ENCODE data around the gene HAVCR1.
"Not testable (repeated sequence)": the region's sequence is repeated elsewhere in the genome, so short reads cannot be mapped to it uniquely, and the experiment has no call there.

Gene HAVCR1

GRCh38 chr5:157049605-157050004 is 9.3 kb downstream of the HAVCR1 start:
- DNase-seq = peak; percentile 68

GRCh38 chr5:157047898-157048297 is 11.0 kb downstream of the HAVCR1 start:
- no peak for DNase-seq

- DNase-seq = not testable (repeated sequence)
These were observed 11.9 kb downstream of the HAVCR1 start for GRCh38 chr5:157047016-157047415.

GRCh38 chr5:157046041-157046440 is 12.9 kb downstream of the HAVCR1 start:
- DNase-seq = no peak

DNA sequence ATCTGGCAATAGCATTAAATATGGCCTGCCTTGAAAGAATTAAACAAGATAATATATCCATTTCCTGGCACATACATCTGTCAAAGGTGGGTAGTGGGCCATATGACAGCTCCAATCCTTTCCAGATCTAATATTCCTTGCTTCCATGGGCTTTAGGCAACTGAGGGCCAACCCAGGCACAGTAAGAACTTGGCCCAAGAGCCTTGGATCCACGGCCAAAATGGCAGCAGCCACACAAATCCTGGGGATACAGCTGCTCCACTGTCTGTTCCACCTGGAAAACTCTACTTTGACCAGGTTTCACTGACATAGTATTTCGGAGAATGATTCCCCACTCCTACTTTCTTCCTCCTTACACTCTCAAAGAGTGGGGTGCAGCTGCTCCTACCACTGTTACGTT is 13.3 kb downstream of the HAVCR1 start:
- no peak for DNase-seq

GRCh38 chr5:157038568-157039187 is 20.2 kb downstream of the HAVCR1 start:
- no peak for DNase-seq

DNA sequence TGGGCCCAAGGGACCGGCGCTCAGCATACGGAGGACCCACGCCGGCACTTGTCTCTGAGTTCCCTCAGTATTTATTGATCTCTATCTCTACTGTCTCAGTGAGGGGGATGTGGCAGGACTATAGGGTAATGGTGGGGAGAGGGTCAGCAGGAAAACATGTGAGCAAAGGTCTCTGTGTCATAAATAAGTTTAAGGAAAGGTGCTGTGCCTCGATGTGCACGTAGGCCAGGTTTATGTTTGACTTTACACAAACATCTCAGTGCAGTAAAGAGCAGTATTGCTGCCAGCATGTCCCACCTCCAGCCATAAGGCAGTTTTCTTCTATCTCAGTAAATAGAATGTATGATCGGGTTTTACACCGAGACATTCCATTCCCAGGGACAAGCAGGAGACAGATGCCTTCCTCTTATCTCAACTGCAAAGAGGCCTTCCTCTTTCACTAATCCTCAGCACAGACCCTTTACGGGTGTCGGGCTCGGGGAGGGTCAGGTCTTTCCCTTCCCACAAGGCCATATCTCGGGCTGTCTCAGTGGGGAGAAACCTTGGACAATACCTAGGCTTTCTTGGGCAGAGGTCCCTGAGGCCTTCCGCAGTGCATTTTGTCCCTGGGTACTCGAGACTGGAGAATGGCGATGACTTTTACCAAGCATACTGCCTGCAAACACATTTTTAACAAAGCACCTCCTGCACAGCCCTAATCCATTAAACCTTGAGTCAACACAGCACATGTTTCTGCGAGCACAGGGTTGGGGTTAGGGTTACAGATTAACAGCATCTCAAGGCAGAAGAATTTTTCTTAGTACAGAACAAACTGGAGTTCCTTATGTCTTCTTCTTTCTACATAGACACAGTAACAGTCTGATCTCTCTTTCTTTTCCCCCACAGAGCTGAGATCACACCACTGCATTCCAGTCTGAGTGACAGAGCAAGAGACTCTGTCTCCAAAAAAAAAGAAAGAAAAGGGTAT is 24.5 kb downstream of the HAVCR1 start:
- DNase-seq = not testable (repeated sequence)

DNA sequence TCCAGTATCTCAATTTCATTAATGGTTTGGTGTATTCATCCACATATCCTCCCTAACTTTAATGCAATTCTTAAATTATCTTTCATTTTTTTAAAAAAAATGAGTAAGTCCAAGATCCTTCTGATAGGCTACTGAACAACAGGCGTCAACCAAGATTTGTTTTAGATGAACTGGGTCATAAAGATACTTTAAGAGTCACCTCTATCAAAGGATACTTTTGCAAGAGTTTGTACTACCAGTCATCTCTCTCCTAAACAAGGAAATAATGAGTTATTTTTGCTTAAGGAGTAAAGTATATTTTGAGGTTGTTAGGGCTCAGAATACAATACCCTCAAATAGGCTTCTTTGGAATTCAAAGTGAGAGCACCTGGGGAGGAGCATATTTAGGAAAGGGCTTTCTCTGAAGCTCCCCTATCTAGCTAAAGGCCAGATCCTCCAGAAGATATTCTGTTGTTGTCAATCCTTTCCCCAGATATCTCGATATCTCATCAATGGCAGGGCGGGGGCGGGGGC is 25.8 kb downstream of the HAVCR1 start:
- no peak for DNase-seq

- no peak for DNase-seq
These were observed 28.2 kb downstream of the HAVCR1 start for GRCh38 chr5:157030692-157031091.

- DNase-seq = no peak
These were observed 29.5 kb downstream of the HAVCR1 start for GRCh38 chr5:157029457-157029856.

DNA sequence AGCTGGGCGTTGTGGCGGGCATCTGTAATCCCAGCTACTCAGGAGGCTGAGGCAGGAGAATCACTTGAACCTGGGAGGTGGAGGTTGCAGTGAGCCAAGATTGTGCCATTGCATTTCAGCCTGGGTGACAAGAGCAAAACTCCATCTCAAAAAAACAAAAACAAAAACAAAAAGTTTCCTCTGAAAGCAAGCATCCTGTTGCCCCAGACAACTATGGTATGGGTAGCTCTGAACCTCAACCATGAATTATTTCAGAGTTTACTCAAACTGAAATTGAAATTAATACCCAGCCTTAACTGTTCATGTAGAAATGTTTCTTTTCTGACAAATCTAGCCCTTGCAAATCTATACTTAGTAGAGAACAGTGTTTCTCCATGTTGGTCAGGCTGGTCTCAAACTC is 31.3 kb downstream of the HAVCR1 start:
- DNase-seq = not testable (repeated sequence)

- no peak for DNase-seq
These were observed 32.0 kb downstream of the HAVCR1 start for GRCh38 chr5:157026789-157027424.

DNA sequence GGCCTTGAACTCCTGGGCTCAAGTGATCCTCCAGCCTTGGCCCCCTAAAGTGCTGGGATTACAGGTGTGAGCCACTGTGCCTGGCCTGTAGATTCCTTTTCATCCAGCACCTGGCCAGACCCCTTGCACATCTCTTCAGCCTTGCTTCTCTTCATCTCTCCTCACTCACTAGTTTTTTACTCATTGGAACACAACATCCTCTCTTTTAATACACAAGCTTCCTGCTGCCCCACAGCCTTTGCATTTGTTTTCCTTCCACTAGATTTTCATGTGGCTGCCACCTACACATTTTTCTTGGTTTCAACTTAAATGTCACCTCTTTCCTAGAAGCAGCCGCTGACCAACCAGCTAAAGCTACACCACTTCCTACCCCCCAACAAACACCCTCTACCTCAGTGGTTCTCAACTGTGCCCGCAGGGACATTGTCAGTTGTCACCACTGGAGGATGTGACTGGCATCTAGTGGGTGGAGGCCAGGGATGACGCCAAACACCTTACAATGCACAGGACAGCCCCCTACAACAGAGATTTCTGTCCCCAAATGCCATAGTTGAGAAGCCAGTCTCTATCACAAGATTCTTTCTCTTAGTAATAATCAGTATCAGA is 33.7 kb downstream of the HAVCR1 start:
- no peak for DNase-seq

GRCh38 chr5:157024208-157024959 is 34.5 kb downstream of the HAVCR1 start:
- DNase-seq = no peak

DNA sequence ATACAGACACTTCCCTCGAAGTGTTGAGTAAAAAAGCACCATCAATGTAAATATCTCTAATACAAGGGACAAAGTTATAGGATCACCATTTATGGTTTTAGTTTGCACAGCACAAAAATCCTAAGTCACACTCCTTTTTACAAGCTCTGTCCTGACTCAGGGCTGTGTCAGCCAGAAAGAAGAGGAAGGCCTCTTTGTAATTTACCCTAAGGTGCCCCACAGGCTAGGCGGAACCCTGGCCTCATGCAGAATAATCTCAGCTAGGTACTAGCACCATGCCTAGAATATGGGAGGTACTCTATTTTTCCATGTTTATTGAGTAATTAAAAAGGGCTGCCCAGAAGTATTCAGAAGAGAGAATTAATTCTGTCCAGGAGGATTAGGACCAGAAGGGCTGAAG is 36.9 kb downstream of the HAVCR1 start:
- DNase-seq = no peak

DNA sequence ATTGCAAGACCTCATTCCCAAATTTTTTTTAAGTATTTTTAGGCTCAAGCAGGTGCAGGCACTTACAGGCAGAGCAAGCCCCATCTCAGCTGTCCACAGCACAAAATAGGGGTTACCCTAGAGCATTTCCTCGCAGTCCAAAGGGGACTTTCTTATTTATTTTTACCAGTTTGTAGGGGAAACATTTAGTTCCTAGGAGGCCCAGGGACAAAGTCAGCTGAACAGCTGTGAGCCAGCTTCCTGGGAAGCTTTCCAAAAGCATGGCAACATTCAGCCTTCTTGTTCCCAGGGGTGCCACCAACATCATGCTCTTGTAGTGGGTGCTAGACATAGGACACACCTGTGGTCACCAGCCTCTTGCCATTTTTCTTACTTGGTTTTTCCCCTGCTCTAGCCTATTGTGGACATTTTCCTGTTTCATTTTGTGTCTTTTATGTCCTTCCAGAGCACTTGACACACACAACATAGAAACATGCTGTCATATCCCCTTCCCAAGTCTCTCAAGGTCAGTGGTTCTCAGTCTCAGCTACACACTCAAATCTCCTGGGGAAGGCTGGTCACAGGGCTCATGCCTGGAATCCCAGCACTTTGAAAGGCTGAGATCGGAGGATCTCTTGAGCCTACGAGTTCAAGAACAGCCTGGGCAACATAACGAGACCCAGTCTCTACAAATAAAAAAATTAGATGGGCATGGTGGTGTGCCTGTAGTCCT is 38.2 kb downstream of the HAVCR1 start:
- DNase-seq = no peak

GRCh38 chr5:157020002-157020401 is 38.9 kb downstream of the HAVCR1 start:
- DNase-seq = no peak

DNA sequence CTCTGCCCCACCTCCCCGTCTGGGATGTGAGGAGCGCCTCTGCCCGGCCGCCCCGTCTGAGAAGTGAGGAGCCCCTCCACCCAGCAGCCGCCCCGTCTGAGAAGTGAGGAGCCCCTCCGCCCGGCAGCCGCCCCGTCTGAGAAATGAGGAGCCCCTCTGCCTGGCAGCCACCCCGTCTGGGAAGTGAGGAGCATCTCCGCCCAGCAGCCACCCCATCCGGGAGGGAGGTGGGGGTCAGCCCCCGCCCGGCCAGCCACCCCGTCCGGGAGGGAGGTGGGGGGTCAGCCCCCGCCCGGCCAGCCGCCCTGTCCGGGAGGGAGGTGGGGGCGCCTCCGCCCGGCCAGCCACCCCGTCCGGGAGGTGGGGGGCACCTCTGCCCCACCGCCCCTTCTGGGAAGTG is 44.8 kb downstream of the HAVCR1 start:
- not testable (repeated sequence) for DNase-seq

DNA sequence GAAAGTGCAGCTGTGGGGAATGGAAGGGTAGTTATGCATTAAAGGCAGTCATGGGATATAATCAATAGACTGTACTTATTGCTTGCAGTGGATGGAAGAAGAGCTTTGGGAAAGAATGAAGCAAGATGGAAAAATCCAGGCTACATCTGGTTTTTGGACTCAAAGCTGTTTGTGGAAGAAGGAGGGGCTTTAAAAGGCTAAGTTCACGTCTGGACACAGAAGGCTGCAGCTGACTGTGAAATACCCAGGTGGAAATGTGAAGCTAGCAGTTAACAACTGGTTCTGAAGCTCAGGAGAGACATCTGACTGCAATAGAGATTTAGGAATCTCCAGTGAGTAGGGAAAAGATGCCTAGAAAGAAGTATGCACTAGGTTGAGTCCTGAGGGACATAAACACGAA is 52.7 kb downstream of the HAVCR1 start:
- no peak for DNase-seq

DNA sequence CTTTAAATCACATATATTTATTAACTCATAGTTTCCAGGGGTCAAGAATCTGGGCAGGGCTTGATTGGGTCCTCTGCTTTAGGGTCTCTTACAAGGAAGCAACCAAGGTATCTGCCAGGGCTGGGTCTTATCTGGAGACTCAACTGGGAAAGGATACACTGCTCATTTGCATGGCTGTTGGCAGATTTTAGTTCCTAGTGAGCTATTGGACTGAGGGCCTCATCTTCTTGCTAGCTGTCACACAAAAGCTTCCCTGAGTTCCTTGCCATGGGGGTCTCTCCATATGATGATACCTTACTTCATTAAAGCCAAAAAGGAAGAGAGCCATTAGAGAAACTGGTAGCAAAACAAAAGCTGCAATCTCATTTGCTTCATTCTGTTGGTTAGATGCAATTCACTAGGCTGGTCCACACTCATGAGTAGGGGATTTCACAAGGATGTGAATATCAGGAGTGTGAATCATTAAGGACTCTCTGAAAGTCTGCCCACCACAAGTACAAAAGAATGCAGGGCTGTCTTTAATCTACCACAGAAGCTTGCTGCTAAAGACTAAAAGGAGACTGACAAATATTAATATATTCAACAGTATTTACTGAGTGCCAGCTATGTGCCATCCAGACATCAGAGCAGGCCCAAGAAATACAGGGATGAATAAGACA is 53.9 kb downstream of the HAVCR1 start:
- peak; percentile 24 for DNase-seq

GRCh38 chr5:156991714-156992113 is 67.2 kb downstream of the HAVCR1 start:
- DNase-seq = no peak
